IMR-90 (cell line): ENCODE data around the gene ITGA1. TPM values are rescaled to one million over a fixed set of nuclear protein-coding genes. Genes with fewer than 3 reads are reported as not detected.

Experiments used
- ATAC-seq: fragments of 200-7000 bp; cut with Tn5 transposase; 2 replicates; pipeline ENCODE4 v1.9.1; 2020; ENCODE audit warnings: low read depth, mild to moderate bottlenecking, moderate library complexity
- BruUV-seq: library from RNA; stranded (reverse); fragments of 400-500 nt; replicated peaks from 2 replicates; lab custom pipeline; 2021; lab: Mats Ljungman, UMichigan
- CTCF ChIA-PET: fragments of 300-600 bp; formaldehyde crosslinking; extraction: SDS; loops from one replicate; lab custom pipeline; 2021; ENCODE audit warnings: antibody characterized with exemption; lab: Yijun Ruan, JAX
- POLR2A ChIA-PET: fragments of 300-600 bp; sonication (Branson Sonifier 250); formaldehyde crosslinking; loops from one replicate; lab custom pipeline; 2022; ENCODE audit warnings: antibody characterized with exemption; ENCODE audit not compliant: unreplicated experiment; lab: Charles Lee
- DNase-seq: peaks from one replicate; pipeline ENCODE4 v3.0.0; 2013
- H2AFZ ChIP-seq: replicated peaks from 2 replicates; pipeline ENCODE3; 2013; ENCODE audit warnings: low read length, mild to moderate bottlenecking; ENCODE audit not compliant: poor library complexity
- H2AK5ac ChIP-seq: 2 replicates; pipeline ENCODE4 v1.6.1; 2013; ENCODE audit warnings: low read depth, low read length, inconsistent platforms
- H2AK9ac ChIP-seq: replicated peaks from 2 replicates; pipeline ENCODE3; 2013; ENCODE audit warnings: mild to moderate bottlenecking, low read depth, low read length, moderate library complexity; ENCODE audit not compliant: poor library complexity
- H2BK120ac ChIP-seq: 2 replicates; pipeline ENCODE4 v1.6.1; 2013; ENCODE audit warnings: low read depth, low read length, inconsistent platforms
- H2BK15ac ChIP-seq: 3 replicates; pipeline ENCODE4 v1.6.1; 2013; ENCODE audit warnings: low read depth, low read length, inconsistent platforms
- H2BK20ac ChIP-seq: 2 replicates; pipeline ENCODE4 v1.6.1; 2013; ENCODE audit warnings: low read depth, mild to moderate bottlenecking, inconsistent platforms, low read length, moderate library complexity
- H2BK5ac ChIP-seq: 2 replicates; pipeline ENCODE4 v1.6.1; 2013; ENCODE audit warnings: mild to moderate bottlenecking, low read depth, low read length, inconsistent platforms; ENCODE audit not compliant: poor library complexity, severe bottlenecking
- H3K14ac ChIP-seq: replicated peaks from 2 replicates; pipeline ENCODE4 v1.6.1; 2013; ENCODE audit warnings: low read depth, low read length, inconsistent platforms
- H3K18ac ChIP-seq: 2 replicates; pipeline ENCODE4 v1.6.1; 2013; ENCODE audit warnings: low read depth, low read length, control low read depth
- H3K23ac ChIP-seq: 2 replicates; pipeline ENCODE4 v1.6.1; 2013; ENCODE audit warnings: low read depth, low read length, inconsistent platforms
- H3K27ac ChIP-seq: 2 replicates; pipeline ENCODE4 v1.5.1; 2013; ENCODE audit warnings: mild to moderate bottlenecking, control low read depth, low read length; ENCODE audit not compliant: insufficient read depth
- H3K27me3 ChIP-seq: 2 replicates; pipeline ENCODE4 v1.6.1; 2013; ENCODE audit warnings: low read length; ENCODE audit not compliant: control insufficient read depth, insufficient read depth
- H3K36me3 ChIP-seq: 2 replicates; pipeline ENCODE4 v1.6.1; 2013; ENCODE audit warnings: low read length, mixed read lengths; ENCODE audit not compliant: control insufficient read depth, insufficient read depth
- H3K4ac ChIP-seq: 2 replicates; pipeline ENCODE4 v1.6.1; 2013; ENCODE audit warnings: low read depth, low read length, inconsistent platforms
- H3K4me1 ChIP-seq: 2 replicates; pipeline ENCODE4 v1.6.1; 2013; ENCODE audit warnings: low read length, mixed read lengths; ENCODE audit not compliant: control insufficient read depth, insufficient read depth
- H3K4me2 ChIP-seq: 2 replicates; pipeline ENCODE4 v1.6.1; 2013; ENCODE audit warnings: low read depth, mild to moderate bottlenecking, control low read depth, low read length, moderate library complexity
- H3K4me3 ChIP-seq: 2 replicates; pipeline ENCODE4 v1.5.1; 2013; ENCODE audit warnings: low read depth, mild to moderate bottlenecking, control low read depth, low read length, moderate library complexity; ENCODE audit not compliant: insufficient read depth
- H3K56ac ChIP-seq: 2 replicates; pipeline ENCODE4 v1.6.1; 2013; ENCODE audit warnings: low read length, inconsistent platforms; ENCODE audit not compliant: insufficient read depth; ENCODE audit errors: extremely low read depth
- H3K79me1 ChIP-seq, 2 experiments: 2 replicates each; pipeline ENCODE4 v1.6.1; 2013; ENCODE audit warnings: low read length in 2 of 2, inconsistent platforms in 1 of 2, low read depth in 1 of 2
- H3K9ac ChIP-seq: 2 replicates; pipeline ENCODE4 v1.6.1; 2013; ENCODE audit warnings: low read depth, low read length, control low read depth
- H3K9me1 ChIP-seq: 2 replicates; pipeline ENCODE4 v1.6.1; 2013; ENCODE audit warnings: low read length, inconsistent platforms; ENCODE audit not compliant: insufficient read depth
- H3K9me3 ChIP-seq: 2 replicates; pipeline ENCODE4 v1.6.1; 2013; ENCODE audit warnings: low read length; ENCODE audit not compliant: control insufficient read depth, insufficient read depth
- H4K20me1 ChIP-seq: 2 replicates; pipeline ENCODE4 v1.6.1; 2013; ENCODE audit warnings: low read length, inconsistent platforms; ENCODE audit not compliant: insufficient read depth
- H4K5ac ChIP-seq: 2 replicates; pipeline ENCODE4 v1.6.1; 2013; ENCODE audit warnings: mild to moderate bottlenecking, low read depth, low read length, control low read depth
- H4K8ac ChIP-seq, 2 experiments: 2 replicates each; pipeline ENCODE4 v1.6.1; 2013; ENCODE audit warnings: low read depth in 2 of 2, low read length in 2 of 2, control low read depth in 1 of 2, inconsistent platforms in 1 of 2
- H4K91ac ChIP-seq: 2 replicates; pipeline ENCODE4 v1.6.1; 2013; ENCODE audit warnings: low read depth, low read length, inconsistent platforms; ENCODE audit not compliant: insufficient read depth
- BHLHE40 ChIP-seq: fragments of 150-350 bp; IDR thresholded peaks from 2 replicates; pipeline ENCODE4 v1.6.1; 2016; ENCODE audit warnings: mild to moderate bottlenecking, low read depth, low read length
- CEBPB ChIP-seq: IDR thresholded peaks from 2 replicates; pipeline ENCODE4 v1.6.1; 2012; ENCODE audit warnings: low read depth, low read length, improper control_type of control experiment
- CHD1 ChIP-seq: IDR thresholded peaks from 2 replicates; pipeline ENCODE4 v1.6.1; 2012; ENCODE audit warnings: low read depth, low read length, improper control_type of control experiment
- CTCF ChIP-seq: conservative IDR thresholded peaks from 2 replicates; pipeline ENCODE4 v1.5.1; 2012; ENCODE audit warnings: mild to moderate bottlenecking, low read depth, low read length, improper control_type of control experiment
- ELK1 ChIP-seq: fragments of 150-350 bp; IDR thresholded peaks from 2 replicates; pipeline ENCODE4 v1.6.1; 2016; ENCODE audit warnings: low read depth, mild to moderate bottlenecking, low read length, moderate library complexity, borderline replicate concordance
- FOS ChIP-seq: fragments of 150-350 bp; IDR thresholded peaks from 2 replicates; pipeline ENCODE4 v1.6.1; 2016; ENCODE audit warnings: low read depth, low read length
- MAFK ChIP-seq: IDR thresholded peaks from 2 replicates; pipeline ENCODE4 v1.6.1; 2012; ENCODE audit warnings: low read depth, low read length, improper control_type of control experiment
- MAZ ChIP-seq: IDR thresholded peaks from 2 replicates; pipeline ENCODE4 v1.6.1; 2012; ENCODE audit warnings: low read depth, mild to moderate bottlenecking, low read length, improper control_type of control experiment, moderate library complexity, borderline replicate concordance
- MXI1 ChIP-seq: IDR thresholded peaks from 2 replicates; pipeline ENCODE4 v1.6.1; 2012; ENCODE audit warnings: low read depth, mild to moderate bottlenecking, low read length, moderate library complexity, borderline replicate concordance
- NFE2L2 ChIP-seq: fragments of 150-350 bp; IDR thresholded peaks from 2 replicates; pipeline ENCODE4 v1.6.1; 2016; ENCODE audit warnings: low read depth, mild to moderate bottlenecking, low read length
- POLR2A ChIP-seq: IDR thresholded peaks from 2 replicates; pipeline ENCODE4 v1.6.1; 2012; ENCODE audit warnings: mild to moderate bottlenecking, low read depth, low read length
- RAD21 ChIP-seq: IDR thresholded peaks from 2 replicates; pipeline ENCODE4 v1.6.1; 2012; ENCODE audit warnings: low read length, improper control_type of control experiment
- RCOR1 ChIP-seq: IDR thresholded peaks from 2 replicates; pipeline ENCODE4 v1.6.1; 2012; ENCODE audit warnings: mild to moderate bottlenecking, low read length, improper control_type of control experiment; ENCODE audit not compliant: insufficient replicate concordance
- RFX5 ChIP-seq: IDR thresholded peaks from 2 replicates; pipeline ENCODE4 v1.8.0; 2012; ENCODE audit warnings: low read depth, mild to moderate bottlenecking, low read length, moderate library complexity
- SMC3 ChIP-seq: fragments of 150-350 bp; IDR thresholded peaks from 2 replicates; pipeline ENCODE4 v1.6.1; 2016; ENCODE audit warnings: low read depth, mild to moderate bottlenecking, antibody characterized with exemption, low read length, moderate library complexity
- WGBS, 2 experiments: methylation state at CpG; one replicate each; pipeline versions ENCODE4 v1.1.5 to v1.1.7; 2013; ENCODE audit warnings: missing lambda C conversion rate in 2 of 2; ENCODE audit not compliant: insufficient read length in 1 of 2; ENCODE audit errors: extremely low coverage in 2 of 2; 5-methylcytosine and 5-hydroxymethylcytosine counted together
- dilution Hi-C: fragments of 300-500 bp; cut with HindIII; formaldehyde crosslinking; loops from one replicate; pipeline ENCODE4 v1.14.3; 2018; ENCODE audit warnings: low sequenced_read_pairs; ENCODE audit not compliant: unreplicated experiment
- in situ Hi-C: fragments of 300-500 bp; cut with MboI; formaldehyde crosslinking; loops from 3 replicates; pipeline ENCODE4 v1.14.3; 2019; ENCODE audit warnings: low sequenced_read_pairs, inconsistent platforms, mixed read lengths
- intact Hi-C: fragments of 100-400 bp; cut with micrococcal nuclease; formaldehyde crosslinking; loops from 2 replicates; pipeline ENCODE4 v1.10.0; 2022
- polyA plus RNA-seq, 3 experiments: library from polyadenylated mRNA; depleted of rRNA; stranded (reverse); fragments of >200 nt; gene quantifications; 2 replicates each; pipeline ENCODE4 v1.2.3, GENCODE V29; 2012; ENCODE audit warnings: low replicate concordance in 1 of 3
- total RNA-seq: library from RNA; depleted of rRNA; stranded (reverse); fragments of >200 nt; gene quantifications from 2 replicates; pipeline ENCODE4 v1.2.3, GENCODE V29; 2012
- TF ChIP-seq, protein P1 (sequence below): fragments of 150-350 bp; IDR thresholded peaks from 2 replicates; pipeline ENCODE4 v1.6.1; 2017; ENCODE audit warnings: mild to moderate bottlenecking, antibody characterized with exemption, low read length, low read depth

The ITGA1 gene
- total and polyA plus RNA-seq, 2 of the 4 experiments (the other 2 are of a cell fraction), result 22.3 to 95.2 TPM

DNA sequence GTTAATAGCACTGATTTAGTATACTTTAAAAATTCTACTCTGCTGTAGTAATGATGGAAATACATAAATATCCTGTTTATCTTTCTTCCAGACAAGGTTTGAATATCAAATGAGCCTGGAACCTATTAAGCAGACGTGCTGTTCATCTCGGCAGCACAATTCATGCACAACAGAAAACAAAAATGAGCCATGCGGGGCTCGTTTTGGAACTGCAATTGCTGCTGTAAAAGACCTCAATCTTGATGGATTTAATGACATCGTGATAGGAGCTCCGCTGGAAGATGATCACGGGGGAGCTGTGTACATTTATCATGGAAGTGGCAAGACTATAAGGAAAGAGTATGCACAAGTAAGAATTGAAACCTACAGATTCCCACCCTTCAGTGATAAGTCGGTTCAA, 122.4 kb downstream of the ITGA1 start:
- H2BK5ac ChIP-seq, result peak overlapping the region; percentile 55
- no peaks in the 10 kb centered on the region for H3K27me3 ChIP-seq
- H3K27ac ChIP-seq, result no peak overlapping the region; the same call in 1 of the 2 replicates
- H3K9me3 ChIP-seq, result no peaks in the 10 kb centered on the region
- CTCF ChIA-PET, result no interaction called here
- POLR2A ChIA-PET, result interaction anchor here (0.6 kb wide), 1 partner anchor 70 kb away, joined by 7 read pairs; no protein-coding TSS in a partner anchor
- no peak overlapping the region for H3K4me2 ChIP-seq
- H3K56ac ChIP-seq, result no peak overlapping the region
- H3K14ac ChIP-seq, result 0 out of 2 replicates have a peak overlapping the region, but pooled peaks have one; percentile 40
- peaks cover 3 to 5% of the 10 kb centered on the region in 2 experiments; a peak in 1 of 4 replicates for H3K79me1 ChIP-seq
- TF ChIP-seq NFE2L2, result no peak
- TF ChIP-seq RAD21, result no peak
- no peak for TF ChIP-seq MAFK
- TF ChIP-seq, protein P1, sequence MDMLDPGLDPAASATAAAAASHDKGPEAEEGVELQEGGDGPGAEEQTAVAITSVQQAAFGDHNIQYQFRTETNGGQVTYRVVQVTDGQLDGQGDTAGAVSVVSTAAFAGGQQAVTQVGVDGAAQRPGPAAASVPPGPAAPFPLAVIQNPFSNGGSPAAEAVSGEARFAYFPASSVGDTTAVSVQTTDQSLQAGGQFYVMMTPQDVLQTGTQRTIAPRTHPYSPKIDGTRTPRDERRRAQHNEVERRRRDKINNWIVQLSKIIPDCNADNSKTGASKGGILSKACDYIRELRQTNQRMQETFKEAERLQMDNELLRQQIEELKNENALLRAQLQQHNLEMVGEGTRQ, result no peak
- TF ChIP-seq SMC3, result no peak
- no peak for TF ChIP-seq RFX5
- TF ChIP-seq MXI1, result no peak
- no peak for TF ChIP-seq MAZ
- no peak for TF ChIP-seq CEBPB
- TF ChIP-seq BHLHE40, result no peak
- no peak for TF ChIP-seq CHD1
- no peak for TF ChIP-seq CTCF
- TF ChIP-seq FOS, result no peak
- TF ChIP-seq ELK1, result no peak
- no peak for TF ChIP-seq POLR2A
- TF ChIP-seq RCOR1, result no peak
- H2BK15ac ChIP-seq, result no peak overlapping the region
- DNase-seq (no peak), ATAC-seq (no peak)
- H3K4me3 ChIP-seq, result no peak overlapping the region
- H3K4ac ChIP-seq, result no peak overlapping the region
- no peak overlapping the region for H2BK20ac ChIP-seq
- peak overlapping the region; percentile 14; the same call in 1 of the 2 replicates for H3K23ac ChIP-seq
- no peak overlapping the region for H3K9ac ChIP-seq
- no peak overlapping the region for H4K91ac ChIP-seq
- peak overlapping the region; percentile 13; the same call in 1 of the 2 replicates for H2BK120ac ChIP-seq
- intact Hi-C loops, result no loop called here
- H2AK5ac ChIP-seq, result no peak overlapping the region
- H3K9me1 ChIP-seq, result no peaks in the 10 kb centered on the region
- dilution Hi-C loops, result no loop called here
- no peak overlapping the region for H3K18ac ChIP-seq
- H4K20me1 ChIP-seq, result no peaks in the 10 kb centered on the region
- no TSS peak for BruUV-seq
- in situ Hi-C loops, result loop anchor here (25.0 kb wide), 1 partner anchor 1948 kb away; no protein-coding TSS in a partner anchor
- no peak overlapping the region; the same call in 1 of the 2 replicates for H4K5ac ChIP-seq
- no peaks in the 10 kb centered on the region; the same call in 1 of the 2 replicates for H3K4me1 ChIP-seq
- H2AK9ac ChIP-seq, result no peak overlapping the region
- H3K36me3 ChIP-seq, result peaks cover 7% of the 10 kb centered on the region
- peak overlapping the region in 1 of 2 experiments; percentile 38; a peak in 1 of 4 replicates for H4K8ac ChIP-seq
- no peak overlapping the region for H2AFZ ChIP-seq
- no CpG with 5 or more reads among the region's 8 CpGs for WGBS, 2 experiments
